Epidermal melanocyte (primary cell): ENCODE measurements around the gene NTF4.
"Not testable (repeated sequence)": the region's sequence is repeated elsewhere in the genome, so short reads cannot be mapped to it uniquely, and the experiment has no call there.

Source experiments
- DNase-seq: peaks from one replicate; pipeline ENCODE4 v3.0.0; 2011; ENCODE audit warnings: low spot score; ENCODE audit not compliant: insufficient read length

Gene NTF4

DNA sequence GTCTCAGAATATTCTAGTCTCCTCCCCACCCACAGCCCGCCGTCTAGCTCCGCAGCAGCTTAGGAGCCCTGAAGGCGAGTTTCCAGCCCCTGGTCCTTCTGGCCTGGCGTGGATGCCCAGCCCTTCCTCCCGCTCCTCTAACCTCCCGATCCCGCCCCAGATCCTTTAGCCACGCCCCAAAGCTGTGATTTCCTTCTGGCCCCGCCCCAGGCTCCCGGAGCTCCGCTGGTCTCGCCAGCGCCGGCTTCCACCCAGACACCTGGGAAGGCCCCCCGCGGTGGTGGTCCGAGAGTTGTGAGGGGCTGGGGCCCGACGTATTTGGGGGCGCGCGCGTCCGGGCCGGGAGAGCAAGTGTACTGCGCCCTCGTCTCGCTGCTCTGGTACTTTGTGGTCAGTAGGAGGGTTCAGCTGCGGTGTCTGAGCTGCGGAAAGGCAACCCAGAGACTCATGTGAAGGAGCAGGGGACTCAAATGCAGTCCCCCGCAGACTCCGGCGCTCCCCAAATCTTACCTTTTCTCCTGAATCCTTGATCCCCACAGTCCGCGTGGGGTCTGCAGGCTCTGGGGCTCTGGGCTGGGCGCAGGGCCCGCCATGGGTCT, 6.9 kb downstream of the NTF4 start, which contains the start of gene CGB7:
CGB7 (minus strand) TSS at position 114 of the 599 bp plus-strand sequence. CDS start 2,374 bp downstream, outside the sequence.
- peak; percentile 92 for DNase-seq

DNA sequence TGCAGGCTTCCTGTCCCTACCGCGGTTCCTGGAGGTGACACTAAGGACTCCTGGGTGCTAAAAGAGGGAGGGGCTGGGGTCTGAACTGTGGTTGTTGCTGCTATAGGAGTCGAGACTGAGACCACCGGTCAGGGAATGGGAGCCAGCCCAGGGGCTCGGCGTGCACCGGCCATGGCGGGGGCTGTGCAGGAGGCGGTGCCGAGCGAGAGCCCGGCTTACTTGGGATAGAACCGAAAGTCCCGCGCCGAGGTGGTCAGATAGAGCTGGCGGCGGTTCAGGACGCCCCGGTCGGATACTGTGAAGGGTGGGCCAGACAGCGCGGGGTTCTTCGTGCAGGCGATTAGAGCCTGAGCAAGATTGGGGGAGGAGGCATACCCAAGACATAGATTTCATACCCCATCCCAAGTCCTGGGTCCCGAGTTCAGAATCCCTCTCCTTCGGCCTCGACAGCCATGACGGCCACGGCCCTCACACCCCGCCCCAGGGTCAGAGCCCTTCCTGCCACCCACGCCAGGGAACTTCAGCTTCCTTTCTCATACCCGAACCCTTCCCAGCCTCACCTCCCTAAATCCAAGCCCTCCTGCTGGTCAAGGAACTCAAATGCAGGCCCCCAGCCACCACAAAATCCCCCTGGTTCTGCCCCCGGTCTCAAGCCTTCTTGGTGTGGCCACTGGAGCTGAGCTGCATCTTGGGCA, 7.6 kb downstream of the NTF4 start:
- DNase-seq: peak; percentile 6

- DNase-seq: peak; percentile 84
These were observed 8.3 kb downstream of the NTF4 start for GRCh38 chr19:49056101-49056901.

- not testable (repeated sequence) for DNase-seq
These were observed 14.1 kb downstream of the NTF4 start for GRCh38 chr19:49050376-49051033.

DNA sequence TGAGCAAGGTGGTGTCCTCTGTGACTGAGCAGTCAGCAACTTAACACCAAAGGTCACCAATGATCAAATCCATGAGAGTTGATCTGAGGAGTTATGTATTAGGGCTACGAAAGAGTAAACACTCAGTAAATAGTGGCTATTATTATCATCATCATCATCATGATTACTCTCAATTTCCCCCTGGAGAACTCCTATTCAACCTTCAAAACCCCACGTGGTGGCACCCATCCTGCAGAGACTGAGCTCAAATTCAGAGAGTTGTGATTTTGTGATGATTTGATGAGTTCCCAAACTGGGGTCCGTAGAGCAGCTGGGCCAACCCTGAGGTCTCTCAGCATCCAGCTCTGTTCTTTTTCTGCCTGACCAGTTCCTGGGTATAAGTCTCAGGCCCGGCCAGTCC, 14.8 kb downstream of the NTF4 start:
- not testable (repeated sequence) for DNase-seq

- not testable (repeated sequence) for DNase-seq
These were observed 15.6 kb downstream of the NTF4 start, which contains the start of gene CGB8 for GRCh38 chr19:49049011-49049410. Gene CGB8 (minus strand): TSS chr19:49049111. CDS start chr19:49048739, 372 bp downstream.

DNA sequence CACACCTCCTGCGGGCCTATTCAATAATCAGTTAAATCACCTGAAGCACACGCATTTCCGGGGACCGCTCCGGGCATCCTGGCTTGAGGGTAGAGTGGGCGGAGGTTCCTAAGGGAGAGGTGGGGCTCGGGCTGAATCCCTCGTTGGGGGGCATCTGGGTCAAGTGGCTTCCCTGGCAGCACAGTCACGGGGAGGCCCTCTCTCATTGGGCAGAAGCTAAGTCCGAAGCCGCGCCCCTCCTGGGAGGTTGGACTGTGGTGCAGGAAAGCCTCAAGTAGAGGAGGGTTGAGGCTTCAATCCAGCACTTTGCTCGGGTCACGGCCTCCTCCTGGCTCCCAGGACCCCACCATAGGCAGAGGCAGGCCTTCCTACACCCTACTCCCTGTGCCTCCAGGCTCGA, 21.1 kb downstream of the NTF4 start, which contains the start of gene CGB5:
CGB5 (plus strand) TSS at position 301 of the 400 bp plus-strand sequence. CDS start 362 bp downstream, outside the sequence.
- not testable (repeated sequence) for DNase-seq

GRCh38 chr19:49042666-49043065, 22.0 kb downstream of the NTF4 start:
- DNase-seq: not testable (repeated sequence)

DNA sequence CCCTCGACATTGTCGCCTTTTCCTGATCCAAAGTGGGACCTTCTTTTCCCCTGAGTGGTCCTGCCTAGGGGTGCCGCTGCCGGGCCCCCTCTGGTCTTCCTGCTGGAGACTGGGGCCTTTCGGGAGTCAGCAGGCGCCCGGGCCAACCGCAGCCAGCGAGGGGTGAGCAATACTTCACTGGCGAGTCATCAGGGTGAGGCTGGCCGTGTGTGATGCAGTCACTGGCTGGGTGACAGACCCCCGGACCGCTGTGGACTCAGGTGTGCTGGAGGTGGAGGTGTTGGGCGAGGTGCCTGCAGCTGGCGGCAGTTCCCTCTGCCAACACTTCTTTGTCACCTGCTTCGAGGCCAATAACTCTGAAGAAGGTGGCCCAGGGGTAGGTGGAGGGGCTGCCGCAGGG, 22.4 kb downstream of the NTF4 start:
- DNase-seq: no peak

- DNase-seq: not testable (repeated sequence)
These were observed 24.9 kb downstream of the NTF4 start for GRCh38 chr19:49039736-49040135.

GRCh38 chr19:49038557-49039276, 25.9 kb downstream of the NTF4 start:
- not testable (repeated sequence) for DNase-seq

- DNase-seq: not testable (repeated sequence)
These were observed 26.5 kb downstream of the NTF4 start for GRCh38 chr19:49038111-49038510.

GRCh38 chr19:49036815-49037214, 27.8 kb downstream of the NTF4 start, which contains the start of gene CGB1:
Gene CGB1 (minus strand): TSS chr19:49036895. CDS start chr19:49036711, 184 bp downstream.
- not testable (repeated sequence) for DNase-seq

DNA sequence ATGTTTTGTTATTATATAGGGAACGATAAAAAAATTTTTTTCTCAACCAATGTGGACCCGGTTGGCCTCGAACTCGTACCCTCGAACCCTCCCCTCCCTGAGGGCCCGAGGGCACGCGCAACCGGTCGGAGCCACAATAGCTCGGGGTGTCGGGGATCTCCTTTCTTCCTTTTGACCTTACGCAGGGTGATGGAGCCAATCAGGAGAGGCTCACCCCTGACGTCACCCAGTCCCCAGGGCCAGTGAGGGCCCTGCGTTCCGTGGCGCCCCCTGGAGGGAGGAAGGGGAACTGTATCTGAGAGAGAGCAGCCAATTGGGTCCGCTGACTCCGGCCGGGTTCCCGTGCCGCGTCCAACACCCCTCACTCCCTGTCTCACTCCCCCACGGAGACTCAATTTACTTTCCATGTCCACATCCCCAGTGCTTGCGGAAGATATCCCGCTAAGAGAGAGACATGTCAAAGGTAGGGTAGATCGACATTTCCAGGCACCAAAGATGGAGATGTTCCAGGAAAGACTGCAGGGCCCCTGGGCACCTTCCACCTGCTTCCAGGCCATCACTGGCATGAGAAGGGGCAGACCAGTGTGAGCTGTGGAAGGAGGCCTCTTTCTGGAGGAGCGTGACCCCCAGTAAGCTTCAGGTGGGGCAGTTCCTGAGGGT, 32.8 kb downstream of the NTF4 start, which contains the start of gene CGB2:
CGB2 (plus strand) TSS at position 249 of the 660 bp plus-strand sequence; CDS start at position 455, 206 bp downstream.
- DNase-seq: not testable (repeated sequence)

DNA sequence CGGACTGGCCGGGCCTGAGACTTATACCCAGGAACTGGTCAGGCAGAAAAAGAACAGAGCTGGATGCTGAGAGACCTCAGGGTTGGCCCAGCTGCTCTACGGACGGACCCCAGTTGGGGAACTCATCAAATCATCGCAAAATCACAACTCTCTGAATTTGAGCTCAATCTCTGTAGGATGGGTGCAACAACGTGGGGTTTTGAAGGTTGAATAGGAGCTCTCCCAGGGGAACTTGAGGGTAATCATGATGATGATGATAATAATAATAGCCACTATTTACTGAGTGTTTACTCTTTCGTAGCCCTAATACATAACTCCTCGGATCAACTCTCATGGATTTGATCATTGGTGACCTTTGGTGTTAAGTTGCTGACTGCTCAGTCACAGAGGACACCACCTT, 34.3 kb downstream of the NTF4 start:
- not testable (repeated sequence) for DNase-seq

DNA sequence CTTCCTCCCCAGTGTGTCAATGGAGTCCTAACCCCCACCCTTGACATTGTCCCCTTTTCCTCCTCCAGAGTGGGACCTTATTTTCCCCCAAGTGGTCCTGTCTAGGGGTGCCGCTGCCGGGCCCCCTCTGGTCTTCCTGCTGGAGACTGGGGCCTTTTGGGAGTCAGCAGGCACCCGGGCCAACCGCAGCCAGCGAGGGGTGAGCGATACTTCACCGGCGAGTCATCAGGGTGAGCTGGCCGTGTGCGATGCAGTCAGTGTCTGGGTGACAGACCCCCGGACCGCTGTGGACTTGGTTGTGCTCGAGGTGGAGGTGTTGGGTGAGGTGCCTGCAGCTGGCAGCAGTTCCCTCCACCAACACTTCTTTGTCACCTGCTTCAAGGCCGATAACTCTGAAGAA, 34.9 kb downstream of the NTF4 start:
- DNase-seq: not testable (repeated sequence)

- not testable (repeated sequence) for DNase-seq
These were observed 35.9 kb downstream of the NTF4 start for GRCh38 chr19:49028686-49029085.

- DNase-seq: not testable (repeated sequence)
These were observed 39.0 kb downstream of the NTF4 start for GRCh38 chr19:49025599-49025998.

- not testable (repeated sequence) for DNase-seq
These were observed 39.5 kb downstream of the NTF4 start for GRCh38 chr19:49025088-49025487.

DNA sequence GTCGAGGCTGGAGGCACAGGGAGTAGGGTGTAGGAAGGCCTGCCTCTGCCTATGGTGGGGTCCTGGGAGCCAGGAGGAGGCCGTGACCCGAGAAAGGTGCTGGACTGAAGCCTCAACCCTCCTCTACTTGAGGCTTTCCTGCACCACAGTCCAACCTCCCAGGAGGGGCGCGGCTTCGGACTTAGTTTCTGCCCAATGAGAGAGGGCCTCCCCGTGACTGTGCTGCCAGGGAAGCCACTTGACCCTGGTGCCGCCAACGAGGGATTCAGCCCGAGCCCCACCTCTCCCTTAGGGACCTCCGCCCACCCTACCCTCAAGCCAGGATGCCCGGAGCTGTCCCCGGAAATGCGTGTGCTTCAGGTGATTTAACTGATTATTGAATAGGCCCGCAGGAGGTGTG, 40.4 kb downstream of the NTF4 start, which contains the start of gene CGB3:
CGB3 (minus strand) TSS at position 101 of the 400 bp plus-strand sequence. CDS start 362 bp downstream, outside the sequence.
- not testable (repeated sequence) for DNase-seq
